ENCODE measurements around the gene PRKCE. TPM values are rescaled to one million over a fixed set of nuclear protein-coding genes. Genes with fewer than 3 reads are reported as not detected.

The PRKCE gene
- total RNA-seq, 1 donor from 2014 or later, result 30.5 TPM

- peak; percentile 73 for DNase-seq (ENCODE audit: low spot score)
Observed at GRCh38 chr2:45652090-45653031, 886 bp downstream of the PRKCE start.

GRCh38 chr2:45653122-45653913 is 1.8 kb downstream of the PRKCE start:
- ATAC-seq, result no peak

More at GRCh38 chr2:45652090-45653031, 886 bp downstream of the PRKCE start:
- peak; percentile 21 for ATAC-seq
- intact Hi-C loops (cut with DNase I), result no loop called here

GRCh38 chr2:45654250-45654649 is 2.8 kb downstream of the PRKCE start:
- no peak for DNase-seq (ENCODE audit: low spot score)
- no peak for ATAC-seq
- intact Hi-C loops (cut with DNase I), result no loop called here

More at GRCh38 chr2:45653122-45653913, 1.8 kb downstream of the PRKCE start:
- no peak for DNase-seq (ENCODE audit: low spot score)
- intact Hi-C loops (cut with DNase I), result no loop called here

GRCh38 chr2:45661828-45662227 is 10.4 kb downstream of the PRKCE start:
- no peak for ATAC-seq
- no peak for DNase-seq (ENCODE audit: low spot score)
- intact Hi-C loops (cut with DNase I), result no loop called here

- DNase-seq (ENCODE audit: low spot score) (no peak), ATAC-seq (no peak)
- intact Hi-C loops (cut with DNase I), result no loop called here
Observed at GRCh38 chr2:45664635-45665261, 13.3 kb downstream of the PRKCE start.

GRCh38 chr2:45668509-45668908 is 17.0 kb downstream of the PRKCE start:
- DNase-seq (ENCODE audit: low spot score), result no peak
- intact Hi-C loops (cut with DNase I), result no loop called here
- ATAC-seq, result no peak

- peak; percentile 48 for ATAC-seq
- intact Hi-C loops (cut with DNase I), result no loop called here
- DNase-seq (ENCODE audit: low spot score), result no peak
Observed at GRCh38 chr2:45669032-45669486, 17.6 kb downstream of the PRKCE start.

GRCh38 chr2:45670646-45671045 is 19.2 kb downstream of the PRKCE start:
- intact Hi-C loops (cut with DNase I), result no loop called here
- ATAC-seq, result no peak
- DNase-seq (ENCODE audit: low spot score), result no peak

GRCh38 chr2:45672138-45672537 is 20.7 kb downstream of the PRKCE start:
- DNase-seq (ENCODE audit: low spot score) (no peak), ATAC-seq (no peak)
- intact Hi-C loops (cut with DNase I), result no loop called here

GRCh38 chr2:45674035-45674816 is 22.8 kb downstream of the PRKCE start:
- intact Hi-C loops (cut with DNase I), result no loop called here
- DNase-seq (ENCODE audit: low spot score) (no peak), ATAC-seq (no peak)

- DNase-seq (ENCODE audit: low spot score) (no peak), ATAC-seq (peak; percentile 36)
- intact Hi-C loops (cut with DNase I), result no loop called here
Observed at GRCh38 chr2:45675263-45675812, 23.9 kb downstream of the PRKCE start.

GRCh38 chr2:45676088-45676487 is 24.6 kb downstream of the PRKCE start:
- no peak for ATAC-seq

GRCh38 chr2:45678791-45679348 is 27.4 kb downstream of the PRKCE start:
- intact Hi-C loops (cut with DNase I), result no loop called here
- DNase-seq (ENCODE audit: low spot score) (no peak), ATAC-seq (no peak)

More at GRCh38 chr2:45676088-45676487, 24.6 kb downstream of the PRKCE start:
- intact Hi-C loops (cut with DNase I), result no loop called here
- DNase-seq (ENCODE audit: low spot score), result no peak

- DNase-seq (ENCODE audit: low spot score) (no peak), ATAC-seq (no peak)
- intact Hi-C loops (cut with DNase I), result no loop called here
Observed at GRCh38 chr2:45680351-45680967, 29.0 kb downstream of the PRKCE start.

- peak; percentile 45 for ATAC-seq
Observed at GRCh38 chr2:45681675-45682074, 30.2 kb downstream of the PRKCE start.

GRCh38 chr2:45683292-45683691 is 31.8 kb downstream of the PRKCE start:
- intact Hi-C loops (cut with DNase I), result no loop called here
- DNase-seq (ENCODE audit: low spot score) (no peak), ATAC-seq (no peak)

More at GRCh38 chr2:45681675-45682074, 30.2 kb downstream of the PRKCE start:
- intact Hi-C loops (cut with DNase I), result no loop called here
- no peak for DNase-seq (ENCODE audit: low spot score)

GRCh38 chr2:45684756-45685155 is 33.3 kb downstream of the PRKCE start:
- DNase-seq (ENCODE audit: low spot score) (no peak), ATAC-seq (no peak)
- intact Hi-C loops (cut with DNase I), result no loop called here

GRCh38 chr2:45685260-45685659 is 33.8 kb downstream of the PRKCE start:
- ATAC-seq, result no peak
- intact Hi-C loops (cut with DNase I), result no loop called here
- no peak for DNase-seq (ENCODE audit: low spot score)

All from sciatic nerve (tissue), 2 donors.